H1 (cell line): ENCODE data around the gene EPHA2. TPM values are rescaled to one million over a fixed set of nuclear protein-coding genes. Genes with fewer than 3 reads are reported as not detected.

Experiments
- CTCF ChIA-PET: fragments of 300-600 bp; sonication (Branson Sonifier 250); formaldehyde crosslinking; loops from one replicate; lab custom pipeline; 2021; ENCODE audit not compliant: partially characterized antibody; lab: Charles Lee
- POLR2A ChIA-PET: fragments of 300-600 bp; sonication (Branson Sonifier 250); formaldehyde crosslinking; loops from one replicate; lab custom pipeline; 2021; ENCODE audit warnings: inconsistent platforms; ENCODE audit not compliant: partially characterized antibody; lab: Charles Lee
- DNase-seq, 2 experiments: peaks; one replicate each; pipeline versions ENCODE4 v3.0.0 to v3.0.0-alpha.2; 2010 to 2022; ENCODE audit warnings: low spot score in 2 of 2, low read depth in 1 of 2, mixed read lengths in 1 of 2
- FAIRE-seq: peaks from 2 replicates; lab custom pipeline; 2011; peaks lifted over from hg19 to GRCh38; lab: Jason Lieb, UNC
- H2AFZ ChIP-seq: 2 replicates; pipeline ENCODE4 v1.8.1; 2012; ENCODE audit warnings: low read length, inconsistent platforms
- H2AK5ac ChIP-seq: 2 replicates; pipeline ENCODE4 v1.6.1; 2013; ENCODE audit warnings: low read depth, low read length
- H2BK120ac ChIP-seq: replicated peaks from 2 replicates; pipeline ENCODE3; 2013; ENCODE audit warnings: low read depth, low read length, inconsistent platforms
- H2BK12ac ChIP-seq: 2 replicates; pipeline ENCODE4 v1.6.1; 2013; ENCODE audit warnings: low read depth, low read length
- H2BK15ac ChIP-seq: 2 replicates; pipeline ENCODE4 v1.6.1; 2013; ENCODE audit warnings: low read length
- H2BK20ac ChIP-seq: 2 replicates; pipeline ENCODE4 v1.6.1; 2013; ENCODE audit warnings: low read length
- H2BK5ac ChIP-seq: 2 replicates; pipeline ENCODE4 v1.6.1; 2013; ENCODE audit warnings: low read depth, low read length
- H3K14ac ChIP-seq: 2 replicates; pipeline ENCODE4 v1.6.1; 2013; ENCODE audit warnings: inconsistent platforms; ENCODE audit not compliant: insufficient read length
- H3K18ac ChIP-seq: 2 replicates; pipeline ENCODE4 v1.6.1; 2013; ENCODE audit warnings: low read length; ENCODE audit errors: extremely low read depth
- H3K23ac ChIP-seq: 2 replicates; pipeline ENCODE4 v1.6.1; 2013; ENCODE audit warnings: inconsistent platforms; ENCODE audit not compliant: insufficient read length
- H3K23me2 ChIP-seq: 2 replicates; pipeline ENCODE4 v1.6.1; 2013; ENCODE audit warnings: low read depth, low read length
- H3K27ac ChIP-seq: 2 replicates; pipeline ENCODE4 v1.6.1; 2011; ENCODE audit warnings: low read depth, low read length, inconsistent platforms
- H3K27me3 ChIP-seq, 4 experiments: replicated peaks in 1 of 4; 1 replicate in 1 of 4; 2 replicates in 3 of 4; pipeline versions ENCODE4 v1.6.1 to v1.8.1; 2011 to 2013; ENCODE audit warnings: low read length in 3 of 4, mild to moderate bottlenecking in 3 of 4, inconsistent platforms in 2 of 4, mixed read lengths in 2 of 4, moderate library complexity in 1 of 4; ENCODE audit not compliant: control insufficient read depth in 3 of 4, insufficient read depth in 3 of 4; ENCODE audit errors: extremely low read depth in 1 of 4
- H3K36me3 ChIP-seq, 4 experiments: 2 replicates each; pipeline versions ENCODE4 v1.6.1 to v1.8.1; 2011 to 2013; ENCODE audit warnings: mild to moderate bottlenecking in 4 of 4, low read length in 3 of 4, moderate library complexity in 2 of 4, control low read depth in 1 of 4, inconsistent platforms in 1 of 4; ENCODE audit not compliant: insufficient read depth in 4 of 4, control insufficient read depth in 2 of 4
- H3K4ac ChIP-seq: replicated peaks from 2 replicates; pipeline ENCODE3; 2013; ENCODE audit warnings: low read length, low read depth, mixed read lengths, inconsistent platforms; ENCODE audit not compliant: insufficient read length
- H3K4me1 ChIP-seq, 4 experiments: replicated peaks in 1 of 4; 1 replicate in 1 of 4; 2 replicates in 3 of 4; pipeline versions ENCODE4 v1.6.1 to v1.8.1; 2011 to 2013; ENCODE audit warnings: low read length in 3 of 4, inconsistent platforms in 2 of 4, mixed read lengths in 1 of 4; ENCODE audit not compliant: insufficient read depth in 4 of 4, control insufficient read depth in 3 of 4
- H3K4me2 ChIP-seq, 2 experiments: 2 replicates each; pipeline versions ENCODE4 v1.6.1 to v1.8.1; 2011 to 2013; ENCODE audit warnings: low read depth in 2 of 2, low read length in 2 of 2, control low read depth in 1 of 2, inconsistent platforms in 1 of 2, mild to moderate bottlenecking in 1 of 2; ENCODE audit not compliant: insufficient read depth in 1 of 2
- H3K4me3 ChIP-seq, 4 experiments: fragments of 200-600, 300-600 bp in 1 of 4; sonication (generic), shearing (Covaris generic), sonication (Bioruptor Twin) in 1 of 4; 2 replicates each; pipeline versions ENCODE4 v1.5.1 to v1.8.1; 2011 to 2016; ENCODE audit warnings: low read length in 4 of 4, low read depth in 3 of 4, control low read depth in 2 of 4, inconsistent platforms in 2 of 4, mild to moderate bottlenecking in 2 of 4, mixed read lengths in 1 of 4, moderate library complexity in 1 of 4; ENCODE audit not compliant: insufficient read depth in 2 of 4; ENCODE audit errors: extremely low read depth in 1 of 4
- H3K56ac ChIP-seq: replicated peaks from 2 replicates; pipeline ENCODE3; 2013; ENCODE audit warnings: low read depth, mild to moderate bottlenecking, mixed read lengths, low read length, inconsistent platforms; ENCODE audit not compliant: insufficient read length
- H3K79me1 ChIP-seq: 2 replicates; pipeline ENCODE4 v1.6.1; 2013; ENCODE audit warnings: low read depth, low read length, control low read depth
- H3K79me2 ChIP-seq, 2 experiments: 2 replicates each; pipeline versions ENCODE4 v1.6.1 to v1.8.1; 2012 to 2013; ENCODE audit warnings: low read length in 2 of 2, mild to moderate bottlenecking in 2 of 2, inconsistent platforms in 1 of 2; ENCODE audit not compliant: insufficient read depth in 2 of 2, control insufficient read depth in 1 of 2
- H3K9ac ChIP-seq, 4 experiments: replicated peaks in 1 of 4; 1 replicate in 1 of 4; 2 replicates in 3 of 4; pipeline versions ENCODE4 v1.6.1 to v1.8.1; 2011 to 2013; ENCODE audit warnings: low read depth in 3 of 4, low read length in 3 of 4, control low read depth in 2 of 4, mild to moderate bottlenecking in 2 of 4, moderate library complexity in 2 of 4, inconsistent platforms in 1 of 4; ENCODE audit errors: extremely low read depth in 1 of 4
- H3K9me3 ChIP-seq, 2 experiments: 2 replicates each; pipeline versions ENCODE4 v1.6.1 to v1.8.1; 2012 to 2013; ENCODE audit warnings: mild to moderate bottlenecking in 2 of 2, moderate library complexity in 2 of 2, control low read depth in 1 of 2, inconsistent platforms in 1 of 2, low read depth in 1 of 2, low read length in 1 of 2, mixed read lengths in 1 of 2; ENCODE audit not compliant: insufficient read depth in 2 of 2
- H4K20me1 ChIP-seq, 2 experiments: replicated peaks in 1 of 2; 2 replicates each; pipeline versions ENCODE3 to v1.8.1; 2011 to 2013; ENCODE audit warnings: inconsistent platforms in 2 of 2, low read length in 2 of 2, mild to moderate bottlenecking in 1 of 2; ENCODE audit not compliant: insufficient read depth in 2 of 2, control insufficient read depth in 1 of 2
- H4K5ac ChIP-seq: 2 replicates; pipeline ENCODE4 v1.6.1; 2013; ENCODE audit warnings: low read length, low read depth, mixed read lengths, inconsistent platforms; ENCODE audit not compliant: insufficient read length
- H4K8ac ChIP-seq: 2 replicates; pipeline ENCODE4 v1.8.0; 2013; ENCODE audit warnings: mild to moderate bottlenecking, moderate library complexity, low read length, inconsistent platforms; ENCODE audit not compliant: insufficient read depth; ENCODE audit errors: extremely low read depth
- H4K91ac ChIP-seq: replicated peaks from 2 replicates; pipeline ENCODE3; 2013; ENCODE audit warnings: low read length, mixed read lengths, inconsistent platforms; ENCODE audit not compliant: insufficient read length
- BACH1 ChIP-seq: IDR thresholded peaks from 2 replicates; pipeline ENCODE4 v1.6.1; 2012; ENCODE audit warnings: low read length, improper control_type of control experiment
- FOSL1 ChIP-seq: IDR thresholded peaks from 2 replicates; pipeline ENCODE4 v1.6.1; 2011; ENCODE audit warnings: mild to moderate bottlenecking, low read depth, low read length, moderate library complexity; ENCODE audit not compliant: insufficient read depth
- RBBP5 ChIP-seq: IDR thresholded peaks from 2 replicates; pipeline ENCODE4 v1.7.1; 2012; ENCODE audit warnings: low read depth, mild to moderate bottlenecking, inconsistent platforms, low read length, moderate library complexity, borderline replicate concordance
- SP4 ChIP-seq: IDR thresholded peaks from 2 replicates; pipeline ENCODE4 v1.6.1; 2012; ENCODE audit warnings: low read length, inconsistent platforms
- WGBS, 2 experiments: shearing (Covaris generic) in 1 of 2; methylation state at CpG; one replicate each; pipeline versions ENCODE4 v1.1.6 to v1.1.7; 2013 to 2015; ENCODE audit warnings: low lambda C conversion rate in 2 of 2, mixed read lengths in 2 of 2, inconsistent platforms in 1 of 2, low coverage in 1 of 2, missing lambda C conversion rate in 1 of 2; ENCODE audit not compliant: insufficient replicate concordance in 2 of 2, insufficient coverage in 1 of 2, insufficient read length in 1 of 2; ENCODE audit errors: extremely low coverage in 1 of 2, missing lambda C conversion rate in 1 of 2; 5-methylcytosine and 5-hydroxymethylcytosine counted together
- polyA plus RNA-seq, 7 experiments: library from polyadenylated mRNA; depleted of rRNA in 3 of 7; stranded (reverse) in 5 of 7; unstranded in 2 of 7; fragments of >200 nt in 5 of 7; fragments of 200-250 nt in 2 of 7; gene quantifications; 1 replicate in 5 of 7; 2 replicates in 1 of 7; 4 replicates in 1 of 7; pipeline versions ENCODE4 v1.2.1 to v1.2.3, GENCODE V29; 2011 to 2013; ENCODE audit warnings: missing spikeins in 2 of 7, mixed read lengths in 2 of 7
- total RNA-seq: library from RNA; stranded (reverse); fragmentation: NEBNext Ultra II Directional; extraction: Animal tissue kit (Norgen Biotek cat#: 25700); gene quantifications from 2 replicates; pipeline ENCODE4 v1.2.1, GENCODE V29; 2021

EPHA2 gene
- total and polyA plus RNA-seq, 2 of the 8 experiments (the other 6 are each of a cell fraction or from before 2014, with no cell fraction given) = 26.8 to 33.6 TPM

DNA sequence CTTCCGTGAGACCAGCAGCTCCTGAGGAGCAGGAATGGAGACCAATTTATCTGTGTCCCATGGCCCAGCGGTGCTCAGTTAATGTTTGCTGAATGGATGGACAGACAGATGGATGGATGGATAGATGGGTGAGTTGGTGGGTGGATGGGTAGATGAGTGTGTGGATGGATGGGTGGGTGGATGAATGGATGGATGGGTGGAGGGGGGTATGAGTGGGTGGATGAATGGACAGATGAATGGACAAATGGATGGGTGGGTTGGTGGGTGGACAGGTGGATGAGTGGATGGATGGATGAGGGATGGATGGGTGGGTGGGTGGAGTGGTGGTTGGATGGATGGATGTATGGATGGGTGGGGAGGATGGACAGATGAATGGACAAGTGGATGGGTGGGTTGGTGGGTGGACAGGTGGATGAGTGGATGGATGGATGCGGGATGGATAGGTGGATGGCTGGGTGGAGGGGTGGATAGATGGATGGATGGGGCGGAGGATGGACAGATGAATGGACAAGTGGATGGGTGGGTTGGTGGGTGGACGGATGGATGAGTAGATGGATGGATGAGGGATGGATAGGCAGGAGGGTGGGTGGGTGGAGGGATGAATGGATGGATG is 13.4 kb downstream of the EPHA2 start:
- FAIRE-seq (no peak), DNase-seq (no peak)
- H3K27ac ChIP-seq = no peak overlapping the region
- WGBS, 2 experiments = 94% methylated on average over 5 of the region's 5 CpGs; no CpG with 5 or more reads in 1 of the 2 experiments
- peaks cover 21 to 51% of the 10 kb centered on the region in 2 experiments for H4K20me1 ChIP-seq
- no peak overlapping the region for H2BK120ac ChIP-seq
- POLR2A ChIA-PET = interaction anchor here (1.3 kb wide), 1 partner anchor 21 kb away, joined by 5 read pairs; no protein-coding TSS in a partner anchor
- H3K23me2 ChIP-seq = peaks cover 9% of the 10 kb centered on the region
- H4K5ac ChIP-seq = no peak overlapping the region
- no peak overlapping the region for H4K91ac ChIP-seq
- no peak overlapping the region for H3K4ac ChIP-seq
- H3K4me2 ChIP-seq = no peak overlapping the region
- H2AK5ac ChIP-seq = no peak overlapping the region
- peaks cover 27% of the 10 kb centered on the region for H3K79me1 ChIP-seq
- no peak overlapping the region for H2AFZ ChIP-seq
- H3K9ac ChIP-seq = no peak overlapping the region
- no peaks in the 10 kb centered on the region for H3K9me3 ChIP-seq
- TF ChIP-seq RBBP5 = no peak
- no peak for TF ChIP-seq SP4
- no peak for TF ChIP-seq BACH1
- no peak for TF ChIP-seq FOSL1
- no peak overlapping the region for H2BK5ac ChIP-seq
- peaks cover 7 to 20% (median 10%) of the 10 kb centered on the region in 4 experiments for H3K36me3 ChIP-seq
- peaks cover 4 to 72% of the 10 kb centered on the region in 2 experiments; a peak in 3 of 4 replicates for H3K79me2 ChIP-seq
- no peak overlapping the region for H2BK20ac ChIP-seq
- H2BK15ac ChIP-seq = no peak overlapping the region
- no peak overlapping the region for H3K14ac ChIP-seq
- H3K18ac ChIP-seq = no peak overlapping the region
- H3K23ac ChIP-seq = no peak overlapping the region
- no peaks in the 10 kb centered on the region for H3K27me3 ChIP-seq
- H4K8ac ChIP-seq = no peak overlapping the region
- no peak overlapping the region for H3K56ac ChIP-seq
- CTCF ChIA-PET = interaction anchor here (1.4 to 14.5 kb wide), 5 partner anchors 10 to 62 kb away, joined by 4 to 202 read pairs (median 8); no protein-coding TSS in a partner anchor
- H2BK12ac ChIP-seq = no peak overlapping the region
- no peak overlapping the region for H3K4me3 ChIP-seq
- peaks cover 17 to 52% (median 37%) of the 10 kb centered on the region in 4 experiments for H3K4me1 ChIP-seq
